Natural killer cell (primary cell): ENCODE results near the gene SYCE3. TPM values are rescaled to one million over a fixed set of nuclear protein-coding genes. Genes with fewer than 3 reads are reported as not detected.
A peak's percentile ranks its signal among the peaks of the same experiment; 100 is the strongest.

Experiments used
- ATAC-seq, 3 donors: fragments of 150-1000 bp in 2 of 3; fragments of 200-7000 bp in 1 of 3; cut with Tn5 transposase; 1 replicate in 1 of 3; 2 replicates in 2 of 3; pipeline ENCODE4 v1.10.0; 2021; ENCODE audit warnings: mild to moderate bottlenecking in 2 of 3, moderate library complexity in 2 of 3
- DNase-seq, 2 donors: peaks; one replicate each; pipeline versions ENCODE4 v3.0.0 to v3.0.0-alpha.2; 2013 to 2021; ENCODE audit warnings: mixed read lengths in 1 of 2
- H3K27ac ChIP-seq: one replicate; pipeline ENCODE4 v1.5.1; 2013; ENCODE audit warnings: mild to moderate bottlenecking, low read length
- H3K27me3 ChIP-seq: one replicate; pipeline ENCODE4 v1.6.1; 2013; ENCODE audit warnings: low read length; ENCODE audit not compliant: control insufficient read depth, insufficient read depth
- H3K36me3 ChIP-seq: one replicate; pipeline ENCODE4 v1.6.1; 2013; ENCODE audit warnings: low read length; ENCODE audit not compliant: control insufficient read depth, insufficient read depth
- H3K4me1 ChIP-seq: one replicate; pipeline ENCODE4 v1.6.1; 2013; ENCODE audit warnings: low read length; ENCODE audit not compliant: control insufficient read depth, insufficient read depth
- H3K4me3 ChIP-seq: one replicate; pipeline ENCODE4 v1.5.1; 2013; ENCODE audit warnings: low read length
- H3K9me3 ChIP-seq: one replicate; pipeline ENCODE4 v1.6.1; 2013; ENCODE audit warnings: low read length; ENCODE audit not compliant: control insufficient read depth, insufficient read depth
- H3K27ac Mint-ChIP-seq, 2 donors: one replicate each; pipeline ENCODE4 v1.8.0; 2022; ENCODE audit warnings: mild to moderate bottlenecking in 2 of 2, mixed read lengths in 2 of 2, moderate library complexity in 1 of 2
- H3K27me3 Mint-ChIP-seq, 2 donors: one replicate each; pipeline ENCODE4 v1.8.0; 2022; ENCODE audit warnings: low read depth in 2 of 2, mixed read lengths in 2 of 2
- H3K36me3 Mint-ChIP-seq: one replicate; pipeline ENCODE4 v1.8.0; 2022; ENCODE audit warnings: mixed read lengths
- H3K4me1 Mint-ChIP-seq, 2 donors: one replicate each; pipeline ENCODE4 v1.8.0; 2022; ENCODE audit warnings: mixed read lengths in 2 of 2
- H3K4me3 Mint-ChIP-seq: one replicate; pipeline ENCODE4 v1.8.0; 2022; ENCODE audit warnings: mild to moderate bottlenecking, moderate library complexity, mixed read lengths
- H3K9me3 Mint-ChIP-seq, 2 donors: one replicate each; pipeline ENCODE4 v1.8.0; 2022; ENCODE audit warnings: mixed read lengths in 2 of 2
- WGBS: methylation state at CpG from one replicate; pipeline ENCODE4 v1.1.7; 2013; ENCODE audit warnings: missing lambda C conversion rate; ENCODE audit not compliant: insufficient coverage; 5-methylcytosine and 5-hydroxymethylcytosine counted together
- intact Hi-C: fragments of 100-400 bp; cut with micrococcal nuclease; formaldehyde crosslinking; loops from one replicate; pipeline ENCODE4 v1.14.2; 2022
- total RNA-seq, 4 donors: library from RNA; stranded (reverse); fragments of 120-200 nt in 1 of 4; gene quantifications; one replicate each; pipeline versions ENCODE4 v1.2.3 to v1.2.4, GENCODE V29; 2013 to 2022
- TF ChIP-seq, protein P1 (sequence below): fragments of 200-600 bp; IDR thresholded peaks from one replicate; pipeline ENCODE4 v1.8.0; 2022; ENCODE audit warnings: antibody characterized with exemption

The SYCE3 gene
- total RNA-seq, 3 donors from 2014 or later (not counting 1 experiment from before 2014, with no cell fraction given), result not detected

DNA sequence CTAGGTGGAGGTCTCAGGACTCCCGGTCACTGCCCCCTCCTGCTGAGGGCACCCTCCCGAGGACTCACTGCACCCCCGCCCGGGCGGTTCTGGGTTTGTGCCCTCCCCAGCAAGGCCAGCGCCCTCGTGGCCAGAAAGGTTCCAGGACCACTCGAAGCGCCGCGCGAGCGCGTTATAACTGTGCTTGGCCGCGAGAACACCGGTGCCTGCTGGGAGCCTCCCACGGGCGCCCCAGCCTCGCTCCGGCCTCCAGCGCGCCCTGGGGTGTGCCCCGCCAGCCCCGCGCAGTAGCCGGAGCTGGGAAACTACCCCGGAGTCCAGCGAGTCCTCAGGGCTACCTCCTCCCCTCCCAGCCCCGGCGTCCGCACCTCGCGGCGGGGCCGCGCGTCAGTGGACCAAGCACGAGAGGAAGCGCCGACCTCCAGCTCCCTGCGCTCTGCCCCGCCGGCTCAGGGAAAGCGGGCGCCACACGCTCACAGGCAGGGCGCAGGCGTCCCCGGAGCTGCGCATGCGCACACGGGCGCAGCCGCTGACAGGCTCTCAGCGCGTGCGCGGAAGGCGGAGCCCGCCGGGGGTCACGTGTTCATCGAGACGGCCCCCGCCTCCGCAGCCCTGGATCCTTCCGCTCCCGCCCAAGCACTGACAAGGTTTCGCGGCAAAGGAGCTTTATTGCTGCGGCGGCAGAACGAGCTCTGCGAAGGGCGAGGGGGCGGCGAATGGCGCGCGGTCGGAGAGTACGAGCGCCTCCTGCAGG is 37.4 kb downstream of the SYCE3 start, which contains the start of gene SCO2:
Gene SCO2, minus strand, starts transcription at position 495 of the 754 bp plus-strand sequence. CDS start 1,187 bp downstream, outside the sequence.
- H3K4me3 ChIP-seq, result peak within 1 kb of the TSS; percentile 76
- H3K36me3 Mint-ChIP-seq, result no peaks in the 10 kb centered on the region
- intact Hi-C loops, result loop anchor here (1.0 to 5.0 kb wide), 2 partner anchors 17 to 37 kb away; partner anchors contain the start of genes NCAPH2 and SYCE3
- peaks cover 48% of the 10 kb centered on the region for H3K4me1 ChIP-seq
- peaks cover 23% of the 10 kb centered on the region for H3K36me3 ChIP-seq
- peak within 1 kb of the TSS; percentile 90 for H3K4me3 Mint-ChIP-seq
- ATAC-seq (peak; percentile 60 to 78 (median 69)), DNase-seq (peak; percentile 95 to 100)
- H3K27ac ChIP-seq, result peak within 1 kb of the TSS; percentile 93
- H3K27me3 ChIP-seq, result no peaks in the 10 kb centered on the region
- H3K27me3 Mint-ChIP-seq, result no peaks in the 10 kb centered on the region
- WGBS, result under 1% methylated on average over 84 of the region's 84 CpGs
- peak within 1 kb of the TSS; percentile 84 to 91 for H3K27ac Mint-ChIP-seq
- no peaks in the 10 kb centered on the region for H3K9me3 Mint-ChIP-seq
- TF ChIP-seq, protein P1, sequence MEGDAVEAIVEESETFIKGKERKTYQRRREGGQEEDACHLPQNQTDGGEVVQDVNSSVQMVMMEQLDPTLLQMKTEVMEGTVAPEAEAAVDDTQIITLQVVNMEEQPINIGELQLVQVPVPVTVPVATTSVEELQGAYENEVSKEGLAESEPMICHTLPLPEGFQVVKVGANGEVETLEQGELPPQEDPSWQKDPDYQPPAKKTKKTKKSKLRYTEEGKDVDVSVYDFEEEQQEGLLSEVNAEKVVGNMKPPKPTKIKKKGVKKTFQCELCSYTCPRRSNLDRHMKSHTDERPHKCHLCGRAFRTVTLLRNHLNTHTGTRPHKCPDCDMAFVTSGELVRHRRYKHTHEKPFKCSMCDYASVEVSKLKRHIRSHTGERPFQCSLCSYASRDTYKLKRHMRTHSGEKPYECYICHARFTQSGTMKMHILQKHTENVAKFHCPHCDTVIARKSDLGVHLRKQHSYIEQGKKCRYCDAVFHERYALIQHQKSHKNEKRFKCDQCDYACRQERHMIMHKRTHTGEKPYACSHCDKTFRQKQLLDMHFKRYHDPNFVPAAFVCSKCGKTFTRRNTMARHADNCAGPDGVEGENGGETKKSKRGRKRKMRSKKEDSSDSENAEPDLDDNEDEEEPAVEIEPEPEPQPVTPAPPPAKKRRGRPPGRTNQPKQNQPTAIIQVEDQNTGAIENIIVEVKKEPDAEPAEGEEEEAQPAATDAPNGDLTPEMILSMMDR, result no peak
- H3K4me1 Mint-ChIP-seq, result peaks cover 26 to 30% of the 10 kb centered on the region in 2 donors
- H3K9me3 ChIP-seq, result no peaks in the 10 kb centered on the region

DNA sequence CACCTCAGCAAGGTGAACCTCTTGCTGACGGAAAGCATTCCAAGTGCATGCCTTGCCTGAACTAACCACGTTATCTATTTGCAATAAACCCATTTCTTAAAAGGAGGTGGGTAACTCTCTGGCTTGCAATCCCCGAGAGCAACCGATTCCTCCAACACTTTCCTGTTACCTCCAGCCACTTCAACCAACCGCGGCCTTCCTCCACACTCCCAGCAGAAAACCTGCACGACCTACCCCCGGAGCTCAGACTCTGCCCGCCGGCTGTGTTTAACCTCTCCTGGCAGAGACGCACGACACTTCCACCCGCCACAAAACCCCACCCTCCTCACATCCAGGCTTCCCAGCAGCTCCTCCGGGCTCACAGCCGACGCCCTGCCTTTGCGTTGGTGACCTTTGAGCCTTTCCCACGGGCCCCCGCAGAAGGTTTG is 38.0 kb downstream of the SYCE3 start:
- no peaks in the 10 kb centered on the region for H3K36me3 Mint-ChIP-seq
- intact Hi-C loops, result loop anchor here (1.0 to 5.0 kb wide), 2 partner anchors 16 to 38 kb away; partner anchors contain the start of genes NCAPH2 and SYCE3
- peaks cover 45% of the 10 kb centered on the region for H3K4me1 ChIP-seq
- H3K9me3 Mint-ChIP-seq, result no peaks in the 10 kb centered on the region
- H3K9me3 ChIP-seq, result no peaks in the 10 kb centered on the region
- no peaks in the 10 kb centered on the region for H3K27me3 ChIP-seq
- H3K4me3 Mint-ChIP-seq, result peak overlapping the region; percentile 90
- no peak for ATAC-seq
- 9% methylated on average over 19 of the region's 19 CpGs for WGBS
- no peak for DNase-seq
- H3K27ac ChIP-seq, result peak overlapping the region; percentile 56
- H3K27ac Mint-ChIP-seq, result peak overlapping the region; percentile 81 to 91
- peak overlapping the region; percentile 40 for H3K4me3 ChIP-seq
- peaks cover 23% of the 10 kb centered on the region for H3K36me3 ChIP-seq
- TF ChIP-seq, protein P1, result no peak
- H3K27me3 Mint-ChIP-seq, result no peaks in the 10 kb centered on the region
- H3K4me1 Mint-ChIP-seq, result peaks cover 26 to 30% of the 10 kb centered on the region in 2 donors

DNA sequence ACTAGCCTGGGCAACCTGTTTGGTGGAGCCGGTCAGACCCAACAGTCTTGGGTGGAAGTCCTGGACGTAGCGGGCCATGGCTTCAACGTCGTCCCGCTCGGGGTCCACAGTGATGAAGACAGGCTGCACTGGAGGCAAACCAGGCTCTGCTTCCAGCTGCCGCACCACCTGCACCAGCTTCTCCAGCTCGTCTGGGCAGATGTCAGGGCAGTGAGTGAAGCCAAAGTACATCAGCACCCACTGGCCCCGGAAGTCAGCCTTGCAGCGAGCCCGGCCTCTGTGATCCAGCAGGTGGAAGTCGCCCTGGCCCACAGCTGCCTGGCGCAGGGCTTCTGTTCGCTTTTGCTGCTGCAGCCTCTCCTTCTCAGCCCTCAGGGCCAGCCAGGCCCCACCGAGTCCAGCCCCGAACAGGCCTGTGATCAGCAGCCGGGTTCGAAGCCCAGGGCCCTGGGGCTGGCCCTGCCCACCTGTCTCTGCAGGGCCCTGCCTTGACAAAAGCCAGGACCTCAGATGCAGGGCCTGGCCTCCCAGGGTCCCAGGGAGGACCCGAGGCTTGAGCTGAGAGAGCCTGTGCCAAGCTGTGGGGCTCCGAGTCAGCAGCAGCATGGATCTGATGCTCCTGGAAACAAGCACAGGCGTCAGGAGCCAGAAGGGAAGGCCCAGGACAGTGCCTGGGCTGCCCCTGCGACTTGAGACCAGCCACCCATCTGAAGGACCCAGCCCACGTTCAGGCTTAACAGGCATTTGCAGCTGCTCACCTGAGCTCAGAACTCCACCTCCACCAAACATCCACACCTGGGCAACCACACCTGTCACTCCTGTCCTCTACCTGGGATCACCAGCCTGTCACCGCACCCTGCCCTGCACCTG is 38.7 kb downstream of the SYCE3 start:
- Histone ChIP-seq H3K27me3 (no peaks in the 10 kb centered on the region), H3K4me1 (peaks cover 38% of the 10 kb centered on the region), H3K36me3 (peaks cover 28% of the 10 kb centered on the region), H3K27ac (no peak overlapping the region), H3K9me3 (no peaks in the 10 kb centered on the region), H3K4me3 (no peak overlapping the region)
- Mint-ChIP-seq H3K9me3 (no peaks in the 10 kb centered on the region), H3K27me3 (no peaks in the 10 kb centered on the region), H3K27ac (peak overlapping the region; percentile 81 to 91), H3K4me3 (peak overlapping the region; percentile 90), H3K36me3 (no peaks in the 10 kb centered on the region), H3K4me1 (peaks cover 26 to 30% of the 10 kb centered on the region in 2 donors)
- TF ChIP-seq, protein P1, result no peak
- WGBS, result 93% methylated on average over 25 of the region's 25 CpGs
- ATAC-seq (no peak), DNase-seq (no peak)
- intact Hi-C loops, result no loop called here
